Esophagus muscularis mucosa (tissue), 3 donors: ENCODE data around the gene CTSS.

Experiments used
- CTCF ChIP-seq, 3 experiments: fragments of 200-600 bp in 2 of 3; fragments of 450-650 bp in 1 of 3; sonication (generic) in 2 of 3; IDR thresholded peaks; one replicate each; pipeline ENCODE4 v1.5.1; 2017 to 2019; ENCODE audit warnings: antibody characterized with exemption in 3 of 3, mild to moderate bottlenecking in 2 of 3, moderate library complexity in 1 of 3
- POLR2A ChIP-seq: fragments of 450-650 bp; IDR thresholded peaks from one replicate; pipeline ENCODE4 v1.6.1; 2017; ENCODE audit warnings: antibody characterized with exemption, moderate library complexity, mild to moderate bottlenecking, low read depth

- TF ChIP-seq POLR2A (no peak), CTCF (IDR thresholded peaks at IDR 0.05) (no peak)
Observed at GRCh38 chr1:150765296-150765976, at the start of gene CTSS.
